Embryonic facial prominence (tissue), 1 donor: Measurements from ENCODE around the gene CELA3B.
A peak's percentile ranks its signal among the peaks of the same experiment; 100 is the strongest.
"Not testable (repeated sequence)": the region's sequence is repeated elsewhere in the genome, so short reads cannot be mapped to it uniquely, and the experiment has no call there.

ENCODE experiments used
- DNase-seq: peaks from one replicate; pipeline ENCODE4 v3.0.0-alpha.2; 2016; ENCODE audit errors: extremely low spot score

The CELA3B gene

GRCh38 chr1:22007262-22007661 lies 30.4 kb downstream of the CELA3B start:
- DNase-seq = not testable (repeated sequence)

GRCh38 chr1:22009566-22009965 lies 32.7 kb downstream of the CELA3B start:
- not testable (repeated sequence) for DNase-seq

GRCh38 chr1:22012752-22013151 lies 35.9 kb downstream of the CELA3B start:
- not testable (repeated sequence) for DNase-seq

GRCh38 chr1:22014575-22015206 lies 37.9 kb downstream of the CELA3B start:
- not testable (repeated sequence) for DNase-seq

GRCh38 chr1:22018583-22019559 lies 42.0 kb downstream of the CELA3B start:
- no peak for DNase-seq

- DNase-seq = no peak
Measured at GRCh38 chr1:22021061-22021460, 44.2 kb downstream of the CELA3B start.

- peak; percentile 72 for DNase-seq
Measured at GRCh38 chr1:22024485-22025367, 47.9 kb downstream of the CELA3B start.

GRCh38 chr1:22025368-22026155 lies 48.7 kb downstream of the CELA3B start:
- peak; percentile 86 for DNase-seq

GRCh38 chr1:22026924-22027289 lies 50.1 kb downstream of the CELA3B start:
- DNase-seq = no peak

- DNase-seq = no peak
Measured at GRCh38 chr1:22030057-22030456, 53.2 kb downstream of the CELA3B start.

- no peak for DNase-seq
Measured at GRCh38 chr1:22030473-22030872, 53.7 kb downstream of the CELA3B start.

GRCh38 chr1:22031214-22031962 lies 54.6 kb downstream of the CELA3B start:
- DNase-seq = no peak

- DNase-seq = not testable (repeated sequence)
Measured at GRCh38 chr1:22034834-22035233, 58.0 kb downstream of the CELA3B start.

GRCh38 chr1:22037520-22037919 lies 60.7 kb downstream of the CELA3B start:
- no peak for DNase-seq

GRCh38 chr1:22038036-22038435 lies 61.2 kb downstream of the CELA3B start:
- DNase-seq = no peak
